Measurements from ENCODE around the gene CALHM6. TPM values are rescaled to one million over a fixed set of nuclear protein-coding genes. Genes with fewer than 3 reads are reported as not detected.

Gene CALHM6
- total RNA-seq, 1 experiment from 2014 or later: not detected

- ChIA-PET CTCF (no interaction called here), POLR2A (no interaction called here)
- no peak overlapping the region for H3K27ac Mint-ChIP-seq (ENCODE audit: unreplicated experiment)
- H3K9me3 Mint-ChIP-seq (ENCODE audit: unreplicated experiment): peaks cover 9% of the 10 kb centered on the region
- Histone ChIP-seq H3K9me3 (no peaks in the 10 kb centered on the region), H3K4me3 (ENCODE audit: low read depth, low read length) (no peak overlapping the region), H3K36me3 (ENCODE audit: control insufficient read depth, insufficient read depth, low read length) (no peaks in the 10 kb centered on the region), H3K27me3 (replicated peaks; ENCODE audit: control insufficient read depth, insufficient read depth, low read length) (no peaks in the 10 kb centered on the region), H3K4me1 (0 out of 2 replicates have a peak, but pooled peaks cover 4% of the 10 kb centered on the region)
- peaks cover 5% of the 10 kb centered on the region for H3K27me3 Mint-ChIP-seq (ENCODE audit: insufficient read depth, unreplicated experiment)
- intact Hi-C loops (cut with micrococcal nuclease; ENCODE audit: unreplicated experiment): no loop called here
- no peak overlapping the region for H3K4me3 Mint-ChIP-seq (ENCODE audit: unreplicated experiment)
- H3K4me1 Mint-ChIP-seq (ENCODE audit: low read depth, unreplicated experiment): no peaks in the 10 kb centered on the region
- TF ChIP-seq, protein P1, sequence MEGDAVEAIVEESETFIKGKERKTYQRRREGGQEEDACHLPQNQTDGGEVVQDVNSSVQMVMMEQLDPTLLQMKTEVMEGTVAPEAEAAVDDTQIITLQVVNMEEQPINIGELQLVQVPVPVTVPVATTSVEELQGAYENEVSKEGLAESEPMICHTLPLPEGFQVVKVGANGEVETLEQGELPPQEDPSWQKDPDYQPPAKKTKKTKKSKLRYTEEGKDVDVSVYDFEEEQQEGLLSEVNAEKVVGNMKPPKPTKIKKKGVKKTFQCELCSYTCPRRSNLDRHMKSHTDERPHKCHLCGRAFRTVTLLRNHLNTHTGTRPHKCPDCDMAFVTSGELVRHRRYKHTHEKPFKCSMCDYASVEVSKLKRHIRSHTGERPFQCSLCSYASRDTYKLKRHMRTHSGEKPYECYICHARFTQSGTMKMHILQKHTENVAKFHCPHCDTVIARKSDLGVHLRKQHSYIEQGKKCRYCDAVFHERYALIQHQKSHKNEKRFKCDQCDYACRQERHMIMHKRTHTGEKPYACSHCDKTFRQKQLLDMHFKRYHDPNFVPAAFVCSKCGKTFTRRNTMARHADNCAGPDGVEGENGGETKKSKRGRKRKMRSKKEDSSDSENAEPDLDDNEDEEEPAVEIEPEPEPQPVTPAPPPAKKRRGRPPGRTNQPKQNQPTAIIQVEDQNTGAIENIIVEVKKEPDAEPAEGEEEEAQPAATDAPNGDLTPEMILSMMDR (IDR thresholded peaks at IDR 0.05; ENCODE audit: insufficient read depth in 1 of 2, low read depth in 1 of 2, low read length in 1 of 2, severe bottlenecking in 1 of 2, unreplicated experiment in 1 of 2): no peak
- DNase-seq: peak; percentile 4 to 42
- BruUV-seq (replicated peaks): no TSS peak
- peaks cover 5% of the 10 kb centered on the region for H3K36me3 Mint-ChIP-seq (ENCODE audit: insufficient read depth, unreplicated experiment)
These were observed 39.8 kb downstream of the CALHM6 start for GRCh38 chr6:116500969-116501433.

DNA sequence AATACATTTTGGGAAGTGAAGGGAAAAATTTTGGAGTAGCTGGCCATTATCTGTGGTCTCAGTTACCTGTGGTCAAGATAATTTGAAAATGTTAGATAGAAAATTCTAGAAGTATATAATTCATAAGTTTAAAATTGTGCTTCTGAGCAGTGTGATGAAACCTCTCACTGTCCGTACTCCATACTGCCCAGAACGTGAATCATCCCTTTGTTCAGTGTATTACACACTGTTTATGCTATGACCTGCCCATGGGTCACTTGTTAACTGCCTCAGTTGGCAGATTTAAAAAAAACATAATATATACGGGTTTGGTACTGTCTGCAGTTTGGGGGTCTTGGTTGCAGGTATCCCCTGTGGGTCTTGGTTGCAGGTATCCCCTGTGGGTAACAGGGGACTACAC lies 46.1 kb downstream of the CALHM6 start:
- Histone ChIP-seq H3K4me1 (0 out of 2 replicates have a peak, but pooled peaks cover 6% of the 10 kb centered on the region), H3K4me3 (ENCODE audit: low read depth, low read length) (no peak overlapping the region), H3K36me3 (ENCODE audit: control insufficient read depth, insufficient read depth, low read length) (no peaks in the 10 kb centered on the region), H3K9me3 (peaks cover 5% of the 10 kb centered on the region; the same call in 1 of the 2 replicates), H3K27me3 (replicated peaks; ENCODE audit: control insufficient read depth, insufficient read depth, low read length) (no peaks in the 10 kb centered on the region)
- TF ChIP-seq, protein P1 (IDR thresholded peaks at IDR 0.05; ENCODE audit: insufficient read depth in 1 of 2, low read depth in 1 of 2, low read length in 1 of 2, severe bottlenecking in 1 of 2, unreplicated experiment in 1 of 2): no peak
- no peak for DNase-seq
- intact Hi-C loops (cut with micrococcal nuclease; ENCODE audit: unreplicated experiment): no loop called here
- ChIA-PET CTCF (no interaction called here), POLR2A (no interaction called here)
- Mint-ChIP-seq H3K9me3 (ENCODE audit: unreplicated experiment) (peaks cover 2% of the 10 kb centered on the region), H3K36me3 (ENCODE audit: insufficient read depth, unreplicated experiment) (peaks cover 6% of the 10 kb centered on the region), H3K27ac (ENCODE audit: unreplicated experiment) (no peak overlapping the region), H3K27me3 (ENCODE audit: insufficient read depth, unreplicated experiment) (no peaks in the 10 kb centered on the region), H3K4me1 (ENCODE audit: low read depth, unreplicated experiment) (no peaks in the 10 kb centered on the region), H3K4me3 (ENCODE audit: unreplicated experiment) (no peak overlapping the region)
- BruUV-seq (replicated peaks): no TSS peak

- H3K27ac Mint-ChIP-seq (ENCODE audit: unreplicated experiment): no peak overlapping the region
- no peak for DNase-seq
- Histone ChIP-seq H3K4me1 (0 out of 2 replicates have a peak, but pooled peaks cover 6% of the 10 kb centered on the region), H3K27me3 (replicated peaks; ENCODE audit: control insufficient read depth, insufficient read depth, low read length) (no peaks in the 10 kb centered on the region), H3K9me3 (peaks cover 5% of the 10 kb centered on the region; the same call in 1 of the 2 replicates), H3K4me3 (ENCODE audit: low read depth, low read length) (no peak overlapping the region), H3K36me3 (ENCODE audit: control insufficient read depth, insufficient read depth, low read length) (no peaks in the 10 kb centered on the region)
- intact Hi-C loops (cut with micrococcal nuclease; ENCODE audit: unreplicated experiment): no loop called here
- H3K27me3 Mint-ChIP-seq (ENCODE audit: insufficient read depth, unreplicated experiment): no peaks in the 10 kb centered on the region
- H3K36me3 Mint-ChIP-seq (ENCODE audit: insufficient read depth, unreplicated experiment): peaks cover 6% of the 10 kb centered on the region
- BruUV-seq (replicated peaks): no TSS peak
- H3K9me3 Mint-ChIP-seq (ENCODE audit: unreplicated experiment): no peaks in the 10 kb centered on the region
- POLR2A ChIA-PET: no interaction called here
- CTCF ChIA-PET: no interaction called here
- H3K4me1 Mint-ChIP-seq (ENCODE audit: low read depth, unreplicated experiment): peaks cover 4% of the 10 kb centered on the region
- no peak overlapping the region for H3K4me3 Mint-ChIP-seq (ENCODE audit: unreplicated experiment)
- TF ChIP-seq, protein P1 (IDR thresholded peaks at IDR 0.05; ENCODE audit: insufficient read depth in 1 of 2, low read depth in 1 of 2, low read length in 1 of 2, severe bottlenecking in 1 of 2, unreplicated experiment in 1 of 2): no peak
These were observed 47.4 kb downstream of the CALHM6 start for GRCh38 chr6:116508527-116508926.
